ENCODE measurements around the gene NNT.

GRCh38 chr5:43555895-43556606 lies 46.9 kb upstream of the NNT start:
- TF ChIP-seq CTCF (conservative IDR thresholded peaks at IDR 0.05; ENCODE audit: low read length): no peak; the same call in 1 of the 2 replicates
- no peak for TF ChIP-seq EZH2phosphoT487 (IDR thresholded peaks at IDR 0.05; ENCODE audit: borderline replicate concordance)

Data from Loucy (cell line).